ENCODE data around the gene RMI2.

Gene RMI2

DNA sequence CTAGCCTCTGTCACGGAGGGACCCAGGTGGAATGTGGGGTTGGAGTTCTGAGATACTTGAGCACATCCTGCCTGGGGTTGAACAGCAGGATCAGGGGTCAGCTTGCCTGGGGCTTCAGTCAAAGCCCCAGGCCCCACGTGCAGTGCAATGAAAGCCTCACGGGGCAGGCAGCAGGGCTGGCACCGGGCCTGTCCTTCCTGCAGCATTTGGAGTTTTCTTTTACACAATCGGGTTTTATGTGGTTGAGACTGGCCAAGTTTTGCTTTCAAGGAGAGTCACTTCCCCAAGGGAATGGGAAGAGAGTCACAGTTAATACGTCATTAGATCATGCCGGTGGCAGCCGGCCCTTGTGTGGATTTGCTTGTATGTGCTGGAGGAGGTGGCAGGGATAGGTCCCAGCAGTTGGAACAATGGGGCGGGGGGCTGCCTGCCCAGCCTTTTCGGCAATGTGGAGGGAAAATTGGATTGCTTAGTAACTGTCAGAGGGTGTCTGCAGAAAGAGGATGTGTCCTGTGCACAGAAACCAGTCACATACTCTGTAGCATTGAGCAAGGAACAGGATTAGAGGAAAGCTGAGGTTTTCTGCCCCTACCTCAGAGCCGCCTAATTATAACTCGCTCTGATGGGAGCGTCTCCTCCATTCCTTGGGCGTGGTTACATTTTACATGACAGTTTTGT, 4.5 kb downstream of the RMI2 start:
- Histone ChIP-seq H3K9ac (ENCODE audit: low read depth, low read length) (no peak overlapping the region), H3K4me1 (ENCODE audit: insufficient read depth, low read length) (peaks cover 21% of the 10 kb centered on the region), H3K36me3 (ENCODE audit: insufficient read depth, low read length) (no peaks in the 10 kb centered on the region), H3K9me3 (ENCODE audit: control insufficient read depth, insufficient read depth, low read length) (no peaks in the 10 kb centered on the region)

DNA sequence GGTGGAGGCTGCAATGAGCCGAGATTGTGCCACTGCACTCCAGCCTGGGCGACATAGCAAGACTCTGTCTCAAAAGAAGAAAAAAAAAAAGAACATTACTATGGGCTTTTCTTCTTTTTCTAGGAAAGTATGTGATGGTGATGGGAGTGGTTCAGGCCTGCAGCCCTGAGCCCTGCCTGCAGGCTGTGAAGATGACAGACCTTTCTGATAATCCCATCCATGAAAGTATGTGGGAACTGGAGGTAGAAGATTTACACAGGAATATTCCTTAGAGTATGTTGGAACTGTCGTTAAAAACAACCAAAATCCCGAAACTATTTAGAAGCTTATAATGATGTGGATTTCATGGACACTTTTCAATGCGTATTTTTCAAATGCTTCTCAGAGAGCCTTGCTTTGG, 5.3 kb downstream of the RMI2 start:
- H3K36me3 ChIP-seq (ENCODE audit: insufficient read depth, low read length), result no peaks in the 10 kb centered on the region
- H3K4me1 ChIP-seq (ENCODE audit: insufficient read depth, low read length), result peaks cover 29% of the 10 kb centered on the region
- no peak overlapping the region for H3K9ac ChIP-seq (ENCODE audit: low read depth, low read length)

DNA sequence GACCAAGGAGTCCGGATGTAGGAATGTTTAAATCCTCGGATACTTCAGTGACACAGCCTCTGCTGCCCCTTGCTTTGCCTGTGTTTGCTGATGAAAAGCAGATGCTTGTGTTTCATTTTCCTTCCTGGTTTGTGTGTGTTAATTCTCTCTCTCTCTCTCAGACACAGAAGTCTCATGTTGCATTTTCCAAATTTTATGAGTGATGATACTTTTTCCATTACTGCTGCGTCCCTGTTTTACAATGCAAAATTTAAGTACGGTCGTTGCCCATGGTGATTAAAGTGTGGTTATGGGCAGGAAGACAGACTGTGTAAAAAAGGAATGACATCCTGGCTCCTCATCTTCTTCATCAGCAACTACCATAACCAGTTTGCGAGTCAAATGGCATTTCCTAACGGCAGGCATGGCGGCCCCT, 5.7 kb downstream of the RMI2 start:
- Histone ChIP-seq H3K9ac (ENCODE audit: low read depth, low read length) (no peak overlapping the region), H3K36me3 (ENCODE audit: insufficient read depth, low read length) (no peaks in the 10 kb centered on the region), H3K9me3 (ENCODE audit: control insufficient read depth, insufficient read depth, low read length) (no peaks in the 10 kb centered on the region), H3K4me1 (ENCODE audit: insufficient read depth, low read length) (peaks cover 31% of the 10 kb centered on the region)

More for the DNA sequence above, 5.3 kb downstream of the RMI2 start:
- H3K9me3 ChIP-seq (ENCODE audit: control insufficient read depth, insufficient read depth, low read length), result no peaks in the 10 kb centered on the region

DNA sequence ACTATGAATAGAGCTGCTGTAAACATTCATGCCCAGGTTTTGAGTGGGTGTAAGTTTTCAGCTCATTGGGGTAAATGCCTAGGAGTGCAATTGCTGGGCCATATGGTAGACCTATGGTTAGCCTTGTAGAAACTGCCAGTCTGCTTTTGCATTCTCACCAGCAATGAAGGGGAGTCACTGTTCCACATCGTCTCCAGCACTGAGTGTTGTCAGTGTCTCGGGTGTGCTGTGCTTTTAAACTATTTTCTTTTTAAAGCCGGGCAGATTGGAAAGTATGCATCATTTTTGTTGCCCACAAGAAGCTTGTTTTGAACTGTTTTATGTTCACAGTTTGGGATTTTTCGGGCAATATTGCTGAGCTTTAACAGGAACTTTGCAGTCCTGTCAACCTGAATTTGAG, 7.9 kb downstream of the RMI2 start:
- Histone ChIP-seq H3K36me3 (ENCODE audit: insufficient read depth, low read length) (no peaks in the 10 kb centered on the region), H3K9ac (ENCODE audit: low read depth, low read length) (no peak overlapping the region), H3K4me1 (ENCODE audit: insufficient read depth, low read length) (peaks cover 29% of the 10 kb centered on the region), H3K9me3 (ENCODE audit: control insufficient read depth, insufficient read depth, low read length) (no peaks in the 10 kb centered on the region)

DNA sequence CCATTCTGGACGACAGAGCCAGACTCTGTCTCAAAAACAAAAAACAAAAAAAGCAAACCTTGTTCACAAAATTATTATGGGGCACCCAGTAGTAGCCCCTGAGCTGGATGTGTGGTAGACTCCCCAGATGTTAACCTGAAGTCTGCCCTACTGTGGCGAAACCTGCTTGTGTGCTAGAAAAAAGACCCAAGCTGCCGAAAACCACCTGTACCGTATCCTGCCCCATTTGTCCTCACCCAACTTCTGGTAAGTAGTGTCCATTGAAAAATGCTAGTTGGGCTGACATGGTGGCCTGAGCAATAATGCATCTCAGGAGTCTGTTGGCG, 9.1 kb downstream of the RMI2 start:
- no peak overlapping the region for H3K9ac ChIP-seq (ENCODE audit: low read depth, low read length)
- H3K9me3 ChIP-seq (ENCODE audit: control insufficient read depth, insufficient read depth, low read length), result no peaks in the 10 kb centered on the region
- no peaks in the 10 kb centered on the region for H3K36me3 ChIP-seq (ENCODE audit: insufficient read depth, low read length)
- H3K4me1 ChIP-seq (ENCODE audit: insufficient read depth, low read length), result peaks cover 25% of the 10 kb centered on the region

DNA sequence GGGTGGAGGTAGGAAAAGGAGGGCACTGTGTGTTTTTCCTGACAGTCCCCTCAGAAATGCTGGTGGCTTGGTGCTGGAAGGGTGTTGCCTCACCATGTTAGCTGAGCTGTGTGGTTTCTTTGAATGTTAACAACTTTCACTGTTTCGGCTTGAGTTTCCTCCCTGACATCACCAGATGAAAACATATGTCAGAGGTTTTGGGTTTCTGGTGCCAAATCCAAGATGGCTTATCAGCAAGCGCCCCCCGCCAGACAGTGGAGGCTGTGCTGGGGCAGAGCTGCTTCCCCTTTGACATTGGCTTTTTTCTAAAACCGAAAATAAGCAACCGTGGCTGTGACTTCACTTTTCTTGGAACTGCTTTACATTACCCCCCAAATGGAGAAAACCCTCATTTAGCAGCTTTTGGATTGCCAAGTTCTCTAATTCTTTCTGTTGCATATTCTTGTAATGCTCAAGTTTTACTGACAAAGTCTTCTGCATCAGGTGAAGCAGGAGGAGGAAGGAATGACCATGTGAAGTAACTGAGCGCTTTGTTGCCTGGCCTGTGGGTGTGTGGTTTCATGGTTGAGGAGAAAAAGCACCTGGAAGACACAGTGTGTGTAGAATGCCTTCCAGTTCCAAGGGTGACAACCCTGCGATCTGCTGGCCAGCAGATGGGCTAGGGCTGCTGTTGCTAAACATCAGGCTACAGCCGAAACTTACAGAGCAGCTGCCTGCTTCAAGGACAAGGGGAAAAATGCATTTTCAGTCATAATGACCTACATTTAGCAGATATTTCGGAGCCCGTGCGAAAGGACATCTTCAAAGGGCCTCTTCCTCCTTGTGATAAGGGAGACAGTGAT, 9.7 kb downstream of the RMI2 start:
- peaks cover 26% of the 10 kb centered on the region for H3K4me1 ChIP-seq (ENCODE audit: insufficient read depth, low read length)
- no peaks in the 10 kb centered on the region for H3K36me3 ChIP-seq (ENCODE audit: insufficient read depth, low read length)
- no peak overlapping the region for H3K9ac ChIP-seq (ENCODE audit: low read depth, low read length)
- H3K9me3 ChIP-seq (ENCODE audit: control insufficient read depth, insufficient read depth, low read length), result no peaks in the 10 kb centered on the region

DNA sequence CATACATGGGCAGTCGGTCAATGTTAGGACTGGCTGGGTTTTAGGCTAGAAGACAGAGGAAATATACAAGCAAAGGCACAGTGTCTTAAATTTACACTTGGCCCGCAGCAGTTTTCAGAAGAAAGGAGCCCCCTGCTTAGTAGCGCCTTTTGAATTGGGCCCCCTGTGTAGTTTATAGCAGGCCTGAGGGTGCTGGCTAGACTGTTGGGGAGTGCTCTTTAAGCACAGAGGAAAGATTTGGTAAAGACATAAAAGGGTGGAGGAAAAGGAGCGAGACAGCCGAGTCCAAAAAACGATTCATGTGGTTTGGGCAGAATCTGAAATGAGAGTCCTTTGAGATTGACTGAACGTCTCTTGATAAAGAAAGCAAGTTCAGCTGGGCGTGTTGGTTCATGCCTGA, 10.6 kb downstream of the RMI2 start:
- Histone ChIP-seq H3K9me3 (ENCODE audit: control insufficient read depth, insufficient read depth, low read length) (no peaks in the 10 kb centered on the region), H3K4me1 (ENCODE audit: insufficient read depth, low read length) (peaks cover 24% of the 10 kb centered on the region), H3K36me3 (ENCODE audit: insufficient read depth, low read length) (no peaks in the 10 kb centered on the region), H3K9ac (ENCODE audit: low read depth, low read length) (no peak overlapping the region)

DNA sequence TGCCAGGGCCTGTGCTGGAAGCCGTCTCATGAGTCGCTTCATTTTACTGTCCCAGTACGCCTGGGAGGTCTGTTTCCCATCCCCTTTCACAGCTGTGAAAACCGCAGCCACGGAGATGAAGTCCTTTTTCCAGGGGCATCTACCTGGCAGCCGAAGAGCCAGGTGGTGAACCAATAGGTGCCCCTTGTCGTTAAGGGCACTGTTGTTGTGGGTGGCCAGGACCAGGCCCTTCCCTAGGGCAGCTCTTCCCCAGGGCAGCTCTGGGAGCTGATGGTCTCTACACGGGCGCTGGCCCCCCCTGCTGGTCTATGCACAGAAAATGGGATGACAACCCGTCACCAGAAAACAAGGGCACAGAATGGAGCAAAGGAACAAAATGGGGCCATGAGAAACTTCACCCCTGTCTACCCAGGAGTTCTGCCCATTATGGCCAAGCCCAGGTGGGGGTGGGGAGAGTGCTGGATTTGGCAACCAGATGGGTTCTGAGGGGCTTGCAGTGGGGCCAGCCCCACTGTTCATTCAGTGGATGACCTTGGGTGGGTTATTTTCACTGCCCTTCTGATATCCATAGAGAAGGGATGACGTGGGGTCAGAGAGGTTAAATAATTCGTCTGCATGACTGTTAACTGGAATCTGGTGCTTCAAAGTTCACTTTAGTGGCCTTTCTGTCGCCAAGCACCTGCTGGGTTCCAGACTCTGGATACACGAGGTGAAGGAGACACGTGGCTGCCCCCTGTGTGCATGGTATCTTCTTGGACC, 11.5 kb downstream of the RMI2 start:
- Histone ChIP-seq H3K36me3 (ENCODE audit: insufficient read depth, low read length) (no peaks in the 10 kb centered on the region), H3K4me1 (ENCODE audit: insufficient read depth, low read length) (peaks cover 27% of the 10 kb centered on the region), H3K9me3 (ENCODE audit: control insufficient read depth, insufficient read depth, low read length) (no peaks in the 10 kb centered on the region), H3K9ac (ENCODE audit: low read depth, low read length) (no peak overlapping the region)

DNA sequence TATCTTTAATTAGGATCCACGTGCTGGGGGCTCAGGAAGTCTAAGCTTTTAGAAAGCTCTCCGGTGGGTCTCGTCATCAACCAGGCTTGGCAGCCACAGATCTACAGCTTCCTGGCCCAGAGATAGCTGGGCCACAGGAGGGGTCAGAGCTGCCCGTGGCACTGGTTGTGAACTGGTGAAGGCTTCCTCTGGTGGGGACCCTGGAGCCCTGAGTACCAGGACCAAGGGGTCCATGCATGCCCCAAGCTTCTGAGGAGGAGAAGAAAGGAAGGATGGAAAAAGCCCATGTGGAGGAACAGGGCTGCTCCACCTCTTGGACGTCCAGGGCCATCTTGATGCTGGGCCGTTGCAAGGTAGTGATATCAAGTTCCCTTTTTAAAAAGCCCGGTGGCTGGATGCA, 13.3 kb downstream of the RMI2 start:
- no peak overlapping the region for H3K9ac ChIP-seq (ENCODE audit: low read depth, low read length)
- H3K36me3 ChIP-seq (ENCODE audit: insufficient read depth, low read length), result no peaks in the 10 kb centered on the region
- peaks cover 32% of the 10 kb centered on the region for H3K4me1 ChIP-seq (ENCODE audit: insufficient read depth, low read length)
- no peaks in the 10 kb centered on the region for H3K9me3 ChIP-seq (ENCODE audit: control insufficient read depth, insufficient read depth, low read length)

DNA sequence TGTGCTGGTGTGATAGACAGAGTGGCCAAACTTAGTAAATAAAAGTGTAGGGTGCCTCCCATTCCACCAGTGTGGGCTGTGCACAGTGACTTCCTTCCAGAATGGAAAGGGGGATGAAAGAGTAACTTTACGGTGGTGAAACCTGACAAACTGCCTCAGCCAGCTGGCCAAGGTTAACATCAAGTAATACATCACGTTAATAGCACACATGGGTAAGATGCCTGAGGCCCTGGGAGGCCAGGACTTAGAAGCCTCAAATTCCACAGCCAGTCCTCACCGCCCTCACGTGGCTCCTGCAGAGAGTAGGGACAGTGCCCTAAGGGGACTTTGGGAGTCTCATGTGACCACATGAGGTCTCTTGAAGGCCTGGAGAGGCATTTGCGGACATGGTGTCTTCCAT, 14.1 kb downstream of the RMI2 start:
- no peak overlapping the region for H3K9ac ChIP-seq (ENCODE audit: low read depth, low read length)
- H3K36me3 ChIP-seq (ENCODE audit: insufficient read depth, low read length), result no peaks in the 10 kb centered on the region
- H3K9me3 ChIP-seq (ENCODE audit: control insufficient read depth, insufficient read depth, low read length), result no peaks in the 10 kb centered on the region
- H3K4me1 ChIP-seq (ENCODE audit: insufficient read depth, low read length), result peaks cover 31% of the 10 kb centered on the region

DNA sequence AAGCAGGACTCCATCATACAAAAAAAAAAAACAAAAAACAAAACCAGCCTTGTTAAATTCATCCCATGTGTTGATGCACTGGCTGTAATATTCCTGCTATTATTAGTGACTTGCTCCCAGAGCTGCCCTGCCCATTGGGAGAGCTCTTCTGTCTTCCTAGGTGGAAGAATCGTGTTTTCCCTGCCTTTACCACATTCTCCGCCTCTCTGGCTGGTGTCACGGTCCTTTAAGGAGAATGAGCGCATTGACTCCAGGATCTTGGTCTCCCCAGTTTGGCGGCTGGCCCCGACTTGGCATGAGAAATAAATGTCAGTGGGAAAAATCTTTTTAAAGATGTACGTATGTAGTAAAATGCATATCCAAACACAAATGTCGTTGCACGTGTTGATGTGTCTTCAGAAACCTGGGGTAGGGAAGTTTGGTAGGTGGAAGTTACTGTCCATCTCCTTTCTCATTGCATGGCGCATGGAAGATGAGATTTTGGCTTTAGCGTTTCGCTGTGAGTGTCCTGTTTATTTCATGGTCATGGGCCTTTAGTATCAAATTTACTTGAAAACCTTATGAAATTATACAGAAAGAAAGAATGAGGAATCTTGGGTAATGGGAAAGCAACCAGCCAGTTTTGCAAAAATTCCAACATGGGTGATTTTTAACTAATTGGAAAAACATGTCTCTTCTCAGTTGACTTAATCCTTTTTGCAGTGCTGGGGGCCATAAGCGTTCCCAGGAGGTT, 15.5 kb downstream of the RMI2 start:
- no peak overlapping the region for H3K9ac ChIP-seq (ENCODE audit: low read depth, low read length)
- no peaks in the 10 kb centered on the region for H3K9me3 ChIP-seq (ENCODE audit: control insufficient read depth, insufficient read depth, low read length)
- no peaks in the 10 kb centered on the region for H3K36me3 ChIP-seq (ENCODE audit: insufficient read depth, low read length)
- peaks cover 25% of the 10 kb centered on the region for H3K4me1 ChIP-seq (ENCODE audit: insufficient read depth, low read length)

DNA sequence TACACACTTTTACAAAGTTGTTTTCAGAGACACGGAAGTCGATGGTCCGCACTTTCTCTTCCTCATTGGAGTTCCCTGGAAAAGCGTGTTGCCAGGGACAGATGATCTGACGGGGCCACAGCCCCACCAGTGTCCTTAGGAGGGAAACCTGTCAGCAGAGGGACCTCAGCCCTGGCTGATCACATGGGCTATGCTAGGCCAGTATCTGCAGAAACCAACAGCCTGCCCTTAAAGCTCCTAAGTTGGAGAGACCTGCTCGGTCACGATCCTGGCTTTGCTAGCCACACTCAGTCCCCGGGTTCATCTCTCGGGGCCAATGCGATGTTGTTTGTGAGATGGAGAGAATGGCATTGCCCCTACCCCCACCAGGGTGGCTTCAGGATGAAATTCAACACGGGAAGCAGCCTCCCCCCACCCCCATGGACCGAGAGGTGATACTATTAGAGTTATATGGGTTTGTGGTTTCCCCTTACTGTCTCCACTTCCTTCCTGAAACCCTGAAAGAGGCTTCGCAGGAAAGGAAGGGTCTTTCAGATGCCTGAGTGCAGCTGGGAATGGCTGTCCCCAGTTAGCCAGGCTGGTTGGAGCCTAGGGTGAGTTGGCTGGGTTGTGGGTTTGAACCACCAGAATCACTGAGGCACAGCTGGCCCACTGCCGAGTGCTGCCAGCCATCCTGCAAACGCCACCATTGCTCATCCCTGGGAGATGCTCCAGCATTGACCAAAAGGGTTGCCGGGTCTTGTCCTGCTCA, 16.6 kb downstream of the RMI2 start:
- no peak overlapping the region for H3K9ac ChIP-seq (ENCODE audit: low read depth, low read length)

DNA sequence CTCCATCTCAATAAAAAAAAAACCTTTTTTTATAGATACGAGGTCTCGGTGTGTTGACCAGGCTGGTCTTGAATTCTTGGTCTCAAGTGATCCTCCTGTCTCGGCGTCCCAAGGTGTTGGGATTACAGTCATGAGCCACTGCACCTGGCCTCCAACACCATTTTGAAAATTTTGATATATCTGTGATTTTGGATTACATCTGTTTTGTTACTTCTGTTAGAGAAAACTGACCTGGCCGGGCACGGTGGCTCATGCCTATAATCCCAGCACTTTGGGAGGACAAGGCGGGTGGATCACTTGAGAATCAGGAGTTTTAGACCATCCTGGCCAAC, 18.6 kb downstream of the RMI2 start:
- Histone ChIP-seq H3K9me3 (ENCODE audit: control insufficient read depth, insufficient read depth, low read length) (no peaks in the 10 kb centered on the region), H3K4me1 (ENCODE audit: insufficient read depth, low read length) (peaks cover 23% of the 10 kb centered on the region), H3K9ac (ENCODE audit: low read depth, low read length) (no peak overlapping the region), H3K36me3 (ENCODE audit: insufficient read depth, low read length) (no peaks in the 10 kb centered on the region)

More for the DNA sequence above, 16.6 kb downstream of the RMI2 start:
- Histone ChIP-seq H3K36me3 (ENCODE audit: insufficient read depth, low read length) (no peaks in the 10 kb centered on the region), H3K9me3 (ENCODE audit: control insufficient read depth, insufficient read depth, low read length) (no peaks in the 10 kb centered on the region), H3K4me1 (ENCODE audit: insufficient read depth, low read length) (peaks cover 23% of the 10 kb centered on the region)

DNA sequence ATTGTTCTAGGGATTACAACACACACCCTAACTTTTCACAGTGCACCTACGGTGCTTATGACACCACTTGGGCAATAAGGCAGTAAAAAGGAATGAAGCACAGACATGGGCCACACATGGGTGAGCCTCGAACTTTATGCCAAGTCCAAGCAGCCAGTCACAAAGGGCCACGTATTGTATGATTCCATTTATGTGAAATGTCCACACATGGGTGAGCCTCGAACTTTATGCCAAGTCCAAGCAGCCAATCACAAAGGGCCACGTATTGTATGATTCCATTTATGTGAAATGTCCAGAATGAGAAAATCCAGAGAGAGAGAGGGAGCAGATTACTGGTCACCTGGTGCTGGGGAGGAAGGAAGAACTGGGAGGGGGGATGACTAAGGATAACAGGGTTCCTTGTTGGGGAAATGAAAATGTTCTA, 22.2 kb downstream of the RMI2 start:
- Histone ChIP-seq H3K9me3 (ENCODE audit: control insufficient read depth, insufficient read depth, low read length) (no peaks in the 10 kb centered on the region), H3K4me1 (ENCODE audit: insufficient read depth, low read length) (peaks cover 18% of the 10 kb centered on the region), H3K36me3 (ENCODE audit: insufficient read depth, low read length) (no peaks in the 10 kb centered on the region), H3K9ac (ENCODE audit: low read depth, low read length) (no peak overlapping the region)
